HFF-Myc (cell line): ENCODE data around the gene ABCG1.

ENCODE experiments used
- DNase-seq: peaks from one replicate; pipeline ENCODE4 v3.0.0-alpha.2; 2011; ENCODE audit warnings: low read depth; ENCODE audit errors: extremely low read depth
- H3K4me3 ChIP-seq: replicated peaks from 2 replicates; pipeline ENCODE4 v1.5.1; 2011; ENCODE audit warnings: low read depth, mild to moderate bottlenecking, control low read depth, low read length
- TF ChIP-seq, protein P1 (sequence below): IDR thresholded peaks from 2 replicates; pipeline ENCODE4 v1.5.1; 2012; ENCODE audit warnings: mild to moderate bottlenecking, low read depth, low read length, control low read depth; ENCODE audit errors: missing control alignments

Gene ABCG1

DNA sequence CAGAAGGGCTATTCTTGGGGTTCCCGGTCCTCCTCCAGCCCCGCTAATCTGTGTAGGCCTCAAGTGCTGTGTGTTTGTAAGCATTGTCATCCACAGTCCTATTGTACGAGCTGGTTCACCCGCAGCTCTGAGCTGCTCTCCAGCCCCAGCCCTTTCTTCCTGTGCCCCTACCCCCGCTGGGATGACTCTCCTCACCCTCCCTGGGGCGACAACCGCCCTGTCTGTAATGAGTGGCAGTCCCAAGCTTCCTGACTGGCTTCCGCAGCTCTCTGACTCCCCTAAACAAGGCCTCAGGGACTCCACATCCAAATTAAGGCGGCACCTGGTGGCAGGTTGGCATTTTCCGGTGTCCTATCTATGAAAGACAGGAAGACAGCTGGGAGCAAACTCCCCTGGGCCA is 50.4 kb downstream of the ABCG1 start:
- TF ChIP-seq, protein P1, sequence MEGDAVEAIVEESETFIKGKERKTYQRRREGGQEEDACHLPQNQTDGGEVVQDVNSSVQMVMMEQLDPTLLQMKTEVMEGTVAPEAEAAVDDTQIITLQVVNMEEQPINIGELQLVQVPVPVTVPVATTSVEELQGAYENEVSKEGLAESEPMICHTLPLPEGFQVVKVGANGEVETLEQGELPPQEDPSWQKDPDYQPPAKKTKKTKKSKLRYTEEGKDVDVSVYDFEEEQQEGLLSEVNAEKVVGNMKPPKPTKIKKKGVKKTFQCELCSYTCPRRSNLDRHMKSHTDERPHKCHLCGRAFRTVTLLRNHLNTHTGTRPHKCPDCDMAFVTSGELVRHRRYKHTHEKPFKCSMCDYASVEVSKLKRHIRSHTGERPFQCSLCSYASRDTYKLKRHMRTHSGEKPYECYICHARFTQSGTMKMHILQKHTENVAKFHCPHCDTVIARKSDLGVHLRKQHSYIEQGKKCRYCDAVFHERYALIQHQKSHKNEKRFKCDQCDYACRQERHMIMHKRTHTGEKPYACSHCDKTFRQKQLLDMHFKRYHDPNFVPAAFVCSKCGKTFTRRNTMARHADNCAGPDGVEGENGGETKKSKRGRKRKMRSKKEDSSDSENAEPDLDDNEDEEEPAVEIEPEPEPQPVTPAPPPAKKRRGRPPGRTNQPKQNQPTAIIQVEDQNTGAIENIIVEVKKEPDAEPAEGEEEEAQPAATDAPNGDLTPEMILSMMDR: no peak
- no peak for DNase-seq

GRCh38 chr21:42271065-42271464 is 52.1 kb downstream of the ABCG1 start:
- H3K4me3 ChIP-seq: no peak overlapping the region
- DNase-seq: no peak
- TF ChIP-seq, protein P1: no peak

More for the DNA sequence above, 50.4 kb downstream of the ABCG1 start:
- H3K4me3 ChIP-seq: no peak overlapping the region

GRCh38 chr21:42272109-42272962 is 53.4 kb downstream of the ABCG1 start:
- no peak for DNase-seq
- no peak overlapping the region for H3K4me3 ChIP-seq
- TF ChIP-seq, protein P1: no peak

DNA sequence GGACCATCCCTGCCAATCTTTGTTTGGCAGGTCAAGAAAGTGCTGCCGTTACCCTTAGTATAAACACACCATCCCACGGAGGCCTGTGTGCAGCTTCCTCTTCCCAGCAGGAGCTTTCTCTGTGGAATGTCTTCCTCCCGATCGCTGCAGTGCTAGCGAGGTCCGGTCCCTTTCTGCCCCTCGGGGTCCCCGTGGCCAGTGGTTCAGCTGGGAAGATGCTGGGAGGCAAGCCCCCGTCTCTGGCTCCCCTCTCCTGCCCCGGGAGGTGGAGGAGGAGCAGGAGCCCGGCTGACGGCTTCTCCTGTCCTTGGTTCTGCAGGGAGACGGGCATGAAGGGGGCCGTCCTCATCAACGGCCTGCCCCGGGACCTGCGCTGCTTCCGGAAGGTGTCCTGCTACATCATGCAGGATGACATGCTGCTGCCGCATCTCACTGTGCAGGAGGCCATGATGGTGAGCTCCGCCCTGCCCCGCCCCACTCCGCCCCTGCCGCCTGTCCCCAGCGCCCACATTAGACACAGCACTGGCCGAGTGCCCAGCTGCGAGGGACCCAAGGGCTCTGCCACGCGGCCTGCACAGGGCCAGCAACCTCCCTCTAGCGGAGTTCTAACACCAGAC is 54.2 kb downstream of the ABCG1 start:
- no peak overlapping the region for H3K4me3 ChIP-seq
- TF ChIP-seq, protein P1: no peak
- no peak for DNase-seq

DNA sequence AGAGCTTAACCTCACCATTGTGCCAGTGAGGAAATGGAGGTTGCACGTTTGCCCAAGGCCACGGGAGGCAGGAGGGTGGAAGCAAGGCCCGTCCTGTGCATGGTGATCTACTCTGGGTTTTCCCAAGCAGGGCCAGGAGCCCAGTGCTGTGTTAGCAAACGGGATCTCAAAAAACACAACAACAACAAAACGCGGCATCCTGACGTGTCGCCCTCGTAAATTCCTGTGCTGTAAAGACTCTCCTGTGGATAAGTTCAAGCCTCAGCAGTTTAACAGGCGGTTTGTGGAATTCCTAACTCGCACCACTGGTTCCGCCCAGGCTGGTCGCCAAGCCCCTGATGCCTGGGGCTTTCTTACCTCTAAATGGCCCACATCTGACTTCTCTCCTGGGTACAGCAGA is 57.1 kb downstream of the ABCG1 start:
- H3K4me3 ChIP-seq: no peak overlapping the region
- TF ChIP-seq, protein P1: no peak
- DNase-seq: no peak

- TF ChIP-seq, protein P1: no peak
- DNase-seq: no peak
- H3K4me3 ChIP-seq: no peak overlapping the region
These were observed 57.7 kb downstream of the ABCG1 start for GRCh38 chr21:42276526-42277154.
